SK-N-SH treated with all-trans-retinoic acid at 6 μM for 48 hours (cell line): ENCODE measurements around the gene CTSC.

Experiments used
- ARNTL ChIP-seq: fragments of 450-650 bp; formaldehyde crosslinking; IDR thresholded peaks from 2 replicates; pipeline ENCODE4 v1.5.0; 2020; ENCODE audit warnings: low read depth, mild to moderate bottlenecking, moderate library complexity, borderline replicate concordance
- CREB5 ChIP-seq: fragments of 250-450 bp; sonication (Bioruptor Pico); IDR thresholded peaks from 2 replicates; pipeline ENCODE4 v1.5.1; 2020; ENCODE audit warnings: low read depth, mild to moderate bottlenecking, moderate library complexity
- CSDC2 ChIP-seq: fragments of 250-450 bp; sonication (Bioruptor Pico); IDR thresholded peaks from 2 replicates; pipeline ENCODE4 v1.5.0; 2020; ENCODE audit warnings: mild to moderate bottlenecking, moderate library complexity
- GLIS3 ChIP-seq: fragments of 250-450 bp; sonication (Bioruptor Pico); IDR thresholded peaks from 2 replicates; pipeline ENCODE4 v1.5.0; 2020; ENCODE audit warnings: mild to moderate bottlenecking, moderate library complexity
- SNAI2 ChIP-seq: fragments of 250-450 bp; sonication (Bioruptor Pico); IDR thresholded peaks from 2 replicates; pipeline ENCODE4 v1.5.0; 2020; ENCODE audit warnings: mild to moderate bottlenecking, moderate library complexity
- TSHZ2 ChIP-seq: fragments of 250-450 bp; sonication (Bioruptor Pico); IDR thresholded peaks from 2 replicates; pipeline ENCODE4 v1.5.0; 2020; ENCODE audit warnings: mild to moderate bottlenecking, moderate library complexity
- ZC3H10 ChIP-seq: fragments of 250-450 bp; sonication (Bioruptor Pico); IDR thresholded peaks from 2 replicates; pipeline ENCODE4 v1.5.1; 2021; ENCODE audit warnings: mild to moderate bottlenecking, moderate library complexity
- ZFP30 ChIP-seq: fragments of 450-650 bp; formaldehyde crosslinking; IDR thresholded peaks from 2 replicates; pipeline ENCODE4 v1.5.0; 2022; ENCODE audit warnings: mild to moderate bottlenecking, moderate library complexity
- TF ChIP-seq, protein P1 (sequence below): fragments of 250-450 bp; sonication (Bioruptor Pico); IDR thresholded peaks from 2 replicates; pipeline ENCODE4 v1.8.0; 2020; ENCODE audit warnings: mild to moderate bottlenecking, moderate library complexity, borderline replicate concordance
- TF ChIP-seq, protein P2 (sequence below): fragments of 250-450 bp; sonication (Bioruptor Pico); IDR thresholded peaks from 2 replicates; pipeline ENCODE4 v1.5.1; 2021; ENCODE audit warnings: mild to moderate bottlenecking, moderate library complexity
- TF ChIP-seq, protein P3 (sequence below): fragments of 250-450 bp; sonication (Bioruptor Pico); IDR thresholded peaks from 2 replicates; pipeline ENCODE4 v1.8.0; 2021; ENCODE audit warnings: low read depth, mild to moderate bottlenecking, moderate library complexity, borderline replicate concordance

DNA sequence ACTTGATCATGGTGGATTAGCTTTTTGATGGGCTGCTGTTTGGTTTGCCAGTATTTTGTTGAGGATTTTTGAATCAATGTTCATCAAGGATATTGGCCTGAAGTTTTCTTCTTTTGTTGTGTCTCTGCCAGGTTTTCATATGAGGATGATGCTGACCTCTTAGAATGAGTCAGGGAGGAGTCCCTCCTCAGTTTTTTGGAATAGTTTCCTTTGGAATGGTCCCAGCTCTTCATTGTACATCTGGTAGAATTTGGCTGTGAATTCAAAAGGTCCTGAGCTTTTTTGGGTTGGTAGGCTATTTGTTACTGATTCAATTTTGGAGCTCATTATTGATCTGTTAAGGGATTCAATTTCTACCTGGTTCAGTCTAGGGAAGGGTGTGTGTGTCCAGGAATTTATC, 78.1 kb downstream of the CTSC start:
- TF ChIP-seq, protein P1, sequence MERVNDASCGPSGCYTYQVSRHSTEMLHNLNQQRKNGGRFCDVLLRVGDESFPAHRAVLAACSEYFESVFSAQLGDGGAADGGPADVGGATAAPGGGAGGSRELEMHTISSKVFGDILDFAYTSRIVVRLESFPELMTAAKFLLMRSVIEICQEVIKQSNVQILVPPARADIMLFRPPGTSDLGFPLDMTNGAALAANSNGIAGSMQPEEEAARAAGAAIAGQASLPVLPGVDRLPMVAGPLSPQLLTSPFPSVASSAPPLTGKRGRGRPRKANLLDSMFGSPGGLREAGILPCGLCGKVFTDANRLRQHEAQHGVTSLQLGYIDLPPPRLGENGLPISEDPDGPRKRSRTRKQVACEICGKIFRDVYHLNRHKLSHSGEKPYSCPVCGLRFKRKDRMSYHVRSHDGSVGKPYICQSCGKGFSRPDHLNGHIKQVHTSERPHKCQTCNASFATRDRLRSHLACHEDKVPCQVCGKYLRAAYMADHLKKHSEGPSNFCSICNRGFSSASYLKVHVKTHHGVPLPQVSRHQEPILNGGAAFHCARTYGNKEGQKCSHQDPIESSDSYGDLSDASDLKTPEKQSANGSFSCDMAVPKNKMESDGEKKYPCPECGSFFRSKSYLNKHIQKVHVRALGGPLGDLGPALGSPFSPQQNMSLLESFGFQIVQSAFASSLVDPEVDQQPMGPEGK (CRISPR knock-in tag): no peak
- TF ChIP-seq, protein P2, sequence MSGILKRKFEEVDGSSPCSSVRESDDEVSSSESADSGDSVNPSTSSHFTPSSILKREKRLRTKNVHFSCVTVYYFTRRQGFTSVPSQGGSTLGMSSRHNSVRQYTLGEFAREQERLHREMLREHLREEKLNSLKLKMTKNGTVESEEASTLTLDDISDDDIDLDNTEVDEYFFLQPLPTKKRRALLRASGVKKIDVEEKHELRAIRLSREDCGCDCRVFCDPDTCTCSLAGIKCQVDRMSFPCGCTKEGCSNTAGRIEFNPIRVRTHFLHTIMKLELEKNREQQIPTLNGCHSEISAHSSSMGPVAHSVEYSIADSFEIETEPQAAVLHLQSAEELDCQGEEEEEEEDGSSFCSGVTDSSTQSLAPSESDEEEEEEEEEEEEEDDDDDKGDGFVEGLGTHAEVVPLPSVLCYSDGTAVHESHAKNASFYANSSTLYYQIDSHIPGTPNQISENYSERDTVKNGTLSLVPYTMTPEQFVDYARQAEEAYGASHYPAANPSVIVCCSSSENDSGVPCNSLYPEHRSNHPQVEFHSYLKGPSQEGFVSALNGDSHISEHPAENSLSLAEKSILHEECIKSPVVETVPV (CRISPR knock-in tag): no peak
- TF ChIP-seq ZC3H10 (no peak), SNAI2 (CRISPR knock-in tag) (no peak), ZFP30 (CRISPR knock-in tag) (no peak), GLIS3 (CRISPR knock-in tag) (no peak), TSHZ2 (no peak), CREB5 (CRISPR knock-in tag) (no peak), ARNTL (CRISPR knock-in tag) (no peak), CSDC2 (no peak)
- TF ChIP-seq, protein P3, sequence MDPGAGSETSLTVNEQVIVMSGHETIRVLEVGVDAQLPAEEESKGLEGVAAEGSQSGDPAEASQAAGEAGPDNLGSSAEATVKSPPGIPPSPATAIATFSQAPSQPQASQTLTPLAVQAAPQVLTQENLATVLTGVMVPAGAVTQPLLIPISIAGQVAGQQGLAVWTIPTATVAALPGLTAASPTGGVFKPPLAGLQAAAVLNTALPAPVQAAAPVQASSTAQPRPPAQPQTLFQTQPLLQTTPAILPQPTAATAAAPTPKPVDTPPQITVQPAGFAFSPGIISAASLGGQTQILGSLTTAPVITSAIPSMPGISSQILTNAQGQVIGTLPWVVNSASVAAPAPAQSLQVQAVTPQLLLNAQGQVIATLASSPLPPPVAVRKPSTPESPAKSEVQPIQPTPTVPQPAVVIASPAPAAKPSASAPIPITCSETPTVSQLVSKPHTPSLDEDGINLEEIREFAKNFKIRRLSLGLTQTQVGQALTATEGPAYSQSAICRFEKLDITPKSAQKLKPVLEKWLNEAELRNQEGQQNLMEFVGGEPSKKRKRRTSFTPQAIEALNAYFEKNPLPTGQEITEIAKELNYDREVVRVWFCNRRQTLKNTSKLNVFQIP (CRISPR knock-in tag): no peak
